Measurements from ENCODE around the gene EPHB2. TPM values are rescaled to one million over a fixed set of nuclear protein-coding genes. Genes with fewer than 3 reads are reported as not detected.

The EPHB2 gene
- total RNA-seq, 1 donor from 2014 or later, result 3.9 TPM

DNA sequence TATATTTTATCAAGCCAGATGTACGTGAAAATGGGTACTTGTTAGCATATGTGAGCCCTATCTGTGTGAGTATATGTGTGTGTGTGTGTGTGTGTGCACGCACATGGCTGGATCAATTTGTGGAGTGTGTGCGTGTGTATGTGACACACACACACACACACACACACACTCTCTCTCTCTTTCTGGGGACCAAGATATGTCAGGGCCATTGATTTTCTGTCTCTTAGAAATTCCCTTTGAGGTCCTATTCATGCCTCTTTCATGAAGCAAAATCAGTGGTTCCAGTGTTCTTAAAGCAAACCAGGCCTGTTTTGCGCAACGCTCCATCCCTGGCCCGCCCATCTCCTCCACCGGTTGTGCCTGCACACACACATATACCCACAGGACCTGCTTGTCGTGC lies 90.0 kb downstream of the EPHB2 start:
- intact Hi-C loops (cut with DNase I), result no loop called here
- TF ChIP-seq, protein P1, sequence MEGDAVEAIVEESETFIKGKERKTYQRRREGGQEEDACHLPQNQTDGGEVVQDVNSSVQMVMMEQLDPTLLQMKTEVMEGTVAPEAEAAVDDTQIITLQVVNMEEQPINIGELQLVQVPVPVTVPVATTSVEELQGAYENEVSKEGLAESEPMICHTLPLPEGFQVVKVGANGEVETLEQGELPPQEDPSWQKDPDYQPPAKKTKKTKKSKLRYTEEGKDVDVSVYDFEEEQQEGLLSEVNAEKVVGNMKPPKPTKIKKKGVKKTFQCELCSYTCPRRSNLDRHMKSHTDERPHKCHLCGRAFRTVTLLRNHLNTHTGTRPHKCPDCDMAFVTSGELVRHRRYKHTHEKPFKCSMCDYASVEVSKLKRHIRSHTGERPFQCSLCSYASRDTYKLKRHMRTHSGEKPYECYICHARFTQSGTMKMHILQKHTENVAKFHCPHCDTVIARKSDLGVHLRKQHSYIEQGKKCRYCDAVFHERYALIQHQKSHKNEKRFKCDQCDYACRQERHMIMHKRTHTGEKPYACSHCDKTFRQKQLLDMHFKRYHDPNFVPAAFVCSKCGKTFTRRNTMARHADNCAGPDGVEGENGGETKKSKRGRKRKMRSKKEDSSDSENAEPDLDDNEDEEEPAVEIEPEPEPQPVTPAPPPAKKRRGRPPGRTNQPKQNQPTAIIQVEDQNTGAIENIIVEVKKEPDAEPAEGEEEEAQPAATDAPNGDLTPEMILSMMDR (IDR thresholded peaks at IDR 0.05), result no peak
- TF ChIP-seq POLR2A (IDR thresholded peaks at IDR 0.05) (no peak), POLR2AphosphoS5 (IDR thresholded peaks at IDR 0.05; ENCODE audit: insufficient read depth in 1 of 2, low read depth in 1 of 2) (no peak)
- Histone ChIP-seq H3K36me3 (no peaks in the 10 kb centered on the region), H3K4me1 (peaks cover 11% of the 10 kb centered on the region), H3K27me3 (no peaks in the 10 kb centered on the region), H3K4me3 (no peak overlapping the region), H3K27ac (no peak overlapping the region), H3K9me3 (no peaks in the 10 kb centered on the region)
- DNase-seq (ENCODE audit: extremely low spot score in 2 of 2), result no peak

DNA sequence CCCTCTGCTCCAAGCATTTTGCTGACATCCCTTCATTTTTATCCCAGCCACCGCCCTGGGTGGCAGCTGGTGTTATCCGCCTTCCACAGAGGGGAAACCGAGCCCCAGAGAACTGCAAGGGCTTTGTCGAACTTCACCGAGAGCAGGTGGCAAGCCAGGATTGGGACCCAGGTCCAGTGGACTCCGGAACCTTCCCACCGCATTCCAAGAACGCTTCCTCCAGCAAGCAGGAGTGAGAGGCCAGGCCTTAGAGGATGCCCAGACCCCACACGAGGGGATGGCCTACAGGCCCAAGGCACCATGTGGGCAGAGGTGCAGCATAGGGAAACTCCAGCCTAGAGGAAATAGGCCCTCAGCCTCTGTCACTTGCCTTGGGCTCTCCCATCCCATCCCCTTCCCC lies 90.7 kb downstream of the EPHB2 start:
- H3K9me3 ChIP-seq, result no peaks in the 10 kb centered on the region
- DNase-seq (ENCODE audit: extremely low spot score in 2 of 2), result no peak
- no peak for TF ChIP-seq POLR2A (IDR thresholded peaks at IDR 0.05)
- no peak overlapping the region for H3K4me3 ChIP-seq
- H3K4me1 ChIP-seq, result peaks cover 11% of the 10 kb centered on the region
- no peaks in the 10 kb centered on the region for H3K36me3 ChIP-seq
- H3K27me3 ChIP-seq, result no peaks in the 10 kb centered on the region
- intact Hi-C loops (cut with DNase I), result no loop called here
- no peak overlapping the region for H3K27ac ChIP-seq

- TF ChIP-seq, protein P1 (IDR thresholded peaks at IDR 0.05), result no peak
- TF ChIP-seq POLR2A (IDR thresholded peaks at IDR 0.05) (no peak), POLR2AphosphoS5 (IDR thresholded peaks at IDR 0.05; ENCODE audit: insufficient read depth in 1 of 2, low read depth in 1 of 2) (no peak)
Observed at GRCh38 chr1:22801761-22802160, 91.1 kb downstream of the EPHB2 start.

DNA sequence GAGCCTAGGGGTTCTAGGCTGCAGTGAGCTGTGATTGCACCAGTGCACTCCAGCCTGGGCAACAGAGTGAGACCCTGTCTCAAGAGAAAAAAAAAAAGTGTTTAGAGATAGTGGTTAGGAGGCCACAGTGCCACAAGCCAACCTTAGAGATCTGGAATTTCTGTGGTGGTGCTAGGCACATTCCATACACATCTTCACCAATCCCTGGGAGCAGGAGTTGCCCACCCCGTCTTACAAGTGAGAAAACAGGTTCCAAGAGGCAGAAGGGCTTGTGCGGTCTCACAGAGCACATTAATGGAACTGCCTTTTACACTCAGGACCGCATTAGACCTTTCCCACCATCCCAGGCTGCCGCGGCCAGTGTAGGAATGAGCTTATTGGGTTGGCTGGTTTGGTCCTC lies 93.2 kb downstream of the EPHB2 start:
- no peaks in the 10 kb centered on the region for H3K9me3 ChIP-seq
- peaks cover 23% of the 10 kb centered on the region for H3K4me1 ChIP-seq
- intact Hi-C loops (cut with DNase I), result no loop called here
- no peak overlapping the region for H3K4me3 ChIP-seq
- H3K27ac ChIP-seq, result no peak overlapping the region
- no peaks in the 10 kb centered on the region for H3K27me3 ChIP-seq
- no peaks in the 10 kb centered on the region for H3K36me3 ChIP-seq
- TF ChIP-seq POLR2A (IDR thresholded peaks at IDR 0.05) (no peak), POLR2AphosphoS5 (IDR thresholded peaks at IDR 0.05; ENCODE audit: insufficient read depth in 1 of 2, low read depth in 1 of 2) (no peak)
- TF ChIP-seq, protein P1 (IDR thresholded peaks at IDR 0.05), result no peak
- no peak for DNase-seq (ENCODE audit: extremely low spot score in 2 of 2)

More at GRCh38 chr1:22801761-22802160, 91.1 kb downstream of the EPHB2 start:
- no peak overlapping the region for H3K27ac ChIP-seq
- H3K27me3 ChIP-seq, result no peaks in the 10 kb centered on the region
- H3K9me3 ChIP-seq, result no peaks in the 10 kb centered on the region
- intact Hi-C loops (cut with DNase I), result no loop called here
- H3K4me3 ChIP-seq, result no peak overlapping the region
- H3K36me3 ChIP-seq, result no peaks in the 10 kb centered on the region
- peaks cover 11% of the 10 kb centered on the region for H3K4me1 ChIP-seq
- DNase-seq (ENCODE audit: extremely low spot score in 2 of 2), result no peak

DNA sequence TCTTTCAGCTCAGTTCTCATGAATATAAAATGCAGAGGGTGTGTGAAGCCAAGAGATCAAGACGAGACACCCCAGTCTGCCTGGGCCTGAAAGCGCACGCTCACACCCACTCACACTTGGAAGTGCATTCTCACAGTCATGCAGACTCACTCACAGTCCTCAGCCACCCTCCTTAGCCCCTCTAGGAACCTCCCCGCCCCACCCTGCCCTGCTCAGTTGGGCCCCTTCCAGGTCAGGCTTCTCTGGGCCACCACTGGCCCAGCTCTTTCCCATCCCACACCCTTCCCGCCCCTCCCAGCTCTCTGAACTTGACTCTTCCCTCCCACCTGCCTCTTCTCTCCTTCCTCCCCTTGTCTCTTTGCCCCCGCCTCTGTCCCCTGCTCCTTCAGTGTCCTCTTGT lies 93.8 kb downstream of the EPHB2 start:
- Histone ChIP-seq H3K27ac (no peak overlapping the region), H3K4me1 (peaks cover 29% of the 10 kb centered on the region), H3K4me3 (no peak overlapping the region), H3K9me3 (no peaks in the 10 kb centered on the region), H3K27me3 (no peaks in the 10 kb centered on the region), H3K36me3 (no peaks in the 10 kb centered on the region)
- DNase-seq (ENCODE audit: extremely low spot score in 2 of 2), result no peak
- intact Hi-C loops (cut with DNase I), result no loop called here
- TF ChIP-seq POLR2A (IDR thresholded peaks at IDR 0.05) (no peak), POLR2AphosphoS5 (IDR thresholded peaks at IDR 0.05; ENCODE audit: insufficient read depth in 1 of 2, low read depth in 1 of 2) (no peak)
- TF ChIP-seq, protein P1 (IDR thresholded peaks at IDR 0.05), result no peak

All from vagina (tissue), 2 donors.